ENCODE results near the gene DNAJC1. TPM values are rescaled to one million over a fixed set of nuclear protein-coding genes. Genes with fewer than 3 reads are reported as not detected.

The DNAJC1 gene
- total and polyA plus RNA-seq, 2 donors (not counting 3 experiments of a cell fraction or from before 2014, with no cell fraction given), result 11.2 to 19.7 TPM

GRCh38 chr10:21712975-21713374 is 290.6 kb downstream of the DNAJC1 start:
- DNase-seq (ENCODE audit: low read depth, low spot score), result no peak
- Histone ChIP-seq H3K36me3 (ENCODE audit: control insufficient read depth in 2 of 2, extremely low read depth in 1 of 2, insufficient read depth in 2 of 2, low read length in 2 of 2) (peaks cover 2 to 6% of the 10 kb centered on the region in 2 experiments), H3K9me3 (replicated peaks; ENCODE audit: control insufficient read depth, insufficient read depth, low read length) (no peaks in the 10 kb centered on the region), H3K4me1 (ENCODE audit: control insufficient read depth, extremely low read depth, insufficient read depth, low read length) (peaks cover 1% of the 10 kb centered on the region), H3K27me3 (ENCODE audit: control insufficient read depth in 2 of 2, insufficient read depth in 2 of 2, low read length in 2 of 2) (no peaks in the 10 kb centered on the region), H3K27ac (ENCODE audit: insufficient read depth, low read depth, low read length) (no peak overlapping the region), H3K4me3 (replicated peaks in 1 of 3; ENCODE audit: insufficient read depth in 1 of 3, low read depth in 1 of 3, low read length in 3 of 3) (no peak overlapping the region), H3K9me1 (replicated peaks; ENCODE audit: control insufficient read depth, extremely low read depth, insufficient read depth, low read length) (no peaks in the 10 kb centered on the region), H3K79me2 (ENCODE audit: control insufficient read depth, insufficient read depth, low read length) (peaks cover 6% of the 10 kb centered on the region), H4K20me1 (replicated peaks; ENCODE audit: control insufficient read depth, extremely low read depth, insufficient read depth, low read length) (no peaks in the 10 kb centered on the region), H3K9ac (replicated peaks; ENCODE audit: extremely low read depth, insufficient read depth, low read length) (no peak overlapping the region), H3K4me2 (ENCODE audit: insufficient read depth, low read length) (no peak overlapping the region), H2AFZ (ENCODE audit: low read depth, low read length) (no peak overlapping the region)
- ChIA-PET POLR2A (no interaction called here), CTCF (interaction anchor here (1.5 to 2.1 kb wide), 2 partner anchors 11 to 19 kb away, joined by 3 to 5 read pairs; no protein-coding TSS in a partner anchor)
- FAIRE-seq, result no peak
- dilution Hi-C loops (cut with MboI; ENCODE audit: extremely low pct_ligation_motif_present, low sequenced_read_pairs), result no loop called here
- TF ChIP-seq POLR2A (IDR thresholded peaks at IDR 0.05; ENCODE audit: low read depth, low read length) (no peak), FOS (IDR thresholded peaks at IDR 0.05; ENCODE audit: borderline replicate concordance, insufficient read depth, low read length) (no peak), MAX (IDR thresholded peaks at IDR 0.05; ENCODE audit: insufficient read depth, insufficient read length) (no peak), CTCF (IDR thresholded peaks at IDR 0.05; ENCODE audit: extremely low read depth in 1 of 2, insufficient read depth in 1 of 2, low read depth in 1 of 2, low read length in 2 of 2) (no peak), MYC (IDR thresholded peaks at IDR 0.05; ENCODE audit: low read depth, low read length) (no peak), JUN (IDR thresholded peaks at IDR 0.05; ENCODE audit: borderline replicate concordance, insufficient read depth, insufficient read length, low read depth) (no peak), POLR2AphosphoS5 (IDR thresholded peaks at IDR 0.05; ENCODE audit: insufficient read depth, low read depth, low read length) (no peak), GATA2 (IDR thresholded peaks at IDR 0.05; ENCODE audit: insufficient read depth, insufficient read length, low read depth, low read length) (no peak), EZH2 (IDR thresholded peaks at IDR 0.05; ENCODE audit: borderline replicate concordance, low read depth, low read length, severe bottlenecking) (no peak)
- BruUV-seq (replicated peaks), result no TSS peak
- intact Hi-C loops (cut with micrococcal nuclease), result no loop called here

All from endothelial cell of umbilical vein (primary cell).